Chondrocyte (in vitro differentiated cells): ENCODE data around the gene PHKA2. TPM values are rescaled to one million over a fixed set of nuclear protein-coding genes. Genes with fewer than 3 reads are reported as not detected.
"Not testable (repeated sequence)": the region's sequence is repeated elsewhere in the genome, so short reads cannot be mapped to it uniquely, and the experiment has no call there.

Source experiments
- DNase-seq: peaks from one replicate; pipeline ENCODE4 v3.0.0; 2021; ENCODE audit warnings: mixed read lengths, low spot score
- H3K27ac Mint-ChIP-seq: one replicate; pipeline ENCODE4 v1.8.0; 2021; ENCODE audit warnings: mild to moderate bottlenecking, moderate library complexity, mixed read lengths; ENCODE audit not compliant: unreplicated experiment
- H3K27me3 Mint-ChIP-seq: 2 replicates; pipeline ENCODE4 v1.8.0; 2021; ENCODE audit warnings: low read depth, mixed read lengths
- H3K36me3 Mint-ChIP-seq: 2 replicates; pipeline ENCODE4 v1.8.0; 2021; ENCODE audit warnings: low read depth, mixed read lengths
- H3K4me1 Mint-ChIP-seq: 2 replicates; pipeline ENCODE4 v1.8.0; 2021; ENCODE audit warnings: low read depth, mild to moderate bottlenecking, mixed read lengths
- H3K4me3 Mint-ChIP-seq: one replicate; pipeline ENCODE4 v1.8.0; 2021; ENCODE audit warnings: mild to moderate bottlenecking, moderate library complexity, mixed read lengths; ENCODE audit not compliant: unreplicated experiment
- H3K9me3 Mint-ChIP-seq: 2 replicates; pipeline ENCODE4 v1.8.0; 2021; ENCODE audit warnings: low read depth, mixed read lengths
- total RNA-seq: library from RNA; stranded (reverse); gene quantifications from 3 replicates; pipeline ENCODE4 v1.2.1, GENCODE V29; 2021
- TF ChIP-seq, protein P1 (sequence below): fragments of 200-600 bp; sonication (generic); IDR thresholded peaks from 2 replicates; pipeline ENCODE4 v1.5.0; 2021; ENCODE audit warnings: antibody characterized with exemption, mild to moderate bottlenecking, moderate library complexity

The PHKA2 gene
- total RNA-seq, 1 donor from 2014 or later, result 16.2 TPM

DNA sequence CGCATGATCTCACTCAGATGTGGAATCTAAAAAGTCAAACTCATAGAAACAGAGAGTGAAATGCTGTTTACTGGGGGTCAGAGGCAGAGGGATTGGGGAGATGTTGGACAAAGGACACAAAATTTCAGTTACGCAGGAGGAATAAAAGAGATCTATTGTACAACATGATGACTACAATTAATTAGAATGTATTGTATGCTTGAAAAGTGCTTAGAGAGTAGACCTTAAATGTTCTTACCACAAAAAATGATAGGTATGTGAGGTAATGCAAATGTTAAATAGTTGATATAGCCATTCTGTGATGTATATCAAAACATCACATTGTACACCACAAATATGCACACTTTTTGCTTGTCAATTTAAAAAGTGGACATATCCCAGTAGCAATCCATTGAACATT, 36.1 kb upstream of the PHKA2 start:
- no peak overlapping the region for H3K27ac Mint-ChIP-seq
- H3K4me1 Mint-ChIP-seq, result no peaks in the 10 kb centered on the region
- H3K9me3 Mint-ChIP-seq, result peaks cover 8% of the 10 kb centered on the region
- TF ChIP-seq, protein P1, sequence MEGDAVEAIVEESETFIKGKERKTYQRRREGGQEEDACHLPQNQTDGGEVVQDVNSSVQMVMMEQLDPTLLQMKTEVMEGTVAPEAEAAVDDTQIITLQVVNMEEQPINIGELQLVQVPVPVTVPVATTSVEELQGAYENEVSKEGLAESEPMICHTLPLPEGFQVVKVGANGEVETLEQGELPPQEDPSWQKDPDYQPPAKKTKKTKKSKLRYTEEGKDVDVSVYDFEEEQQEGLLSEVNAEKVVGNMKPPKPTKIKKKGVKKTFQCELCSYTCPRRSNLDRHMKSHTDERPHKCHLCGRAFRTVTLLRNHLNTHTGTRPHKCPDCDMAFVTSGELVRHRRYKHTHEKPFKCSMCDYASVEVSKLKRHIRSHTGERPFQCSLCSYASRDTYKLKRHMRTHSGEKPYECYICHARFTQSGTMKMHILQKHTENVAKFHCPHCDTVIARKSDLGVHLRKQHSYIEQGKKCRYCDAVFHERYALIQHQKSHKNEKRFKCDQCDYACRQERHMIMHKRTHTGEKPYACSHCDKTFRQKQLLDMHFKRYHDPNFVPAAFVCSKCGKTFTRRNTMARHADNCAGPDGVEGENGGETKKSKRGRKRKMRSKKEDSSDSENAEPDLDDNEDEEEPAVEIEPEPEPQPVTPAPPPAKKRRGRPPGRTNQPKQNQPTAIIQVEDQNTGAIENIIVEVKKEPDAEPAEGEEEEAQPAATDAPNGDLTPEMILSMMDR, result no peak
- no peaks in the 10 kb centered on the region for H3K27me3 Mint-ChIP-seq
- H3K4me3 Mint-ChIP-seq, result no peak overlapping the region
- no peaks in the 10 kb centered on the region for H3K36me3 Mint-ChIP-seq
- no peak for DNase-seq

DNA sequence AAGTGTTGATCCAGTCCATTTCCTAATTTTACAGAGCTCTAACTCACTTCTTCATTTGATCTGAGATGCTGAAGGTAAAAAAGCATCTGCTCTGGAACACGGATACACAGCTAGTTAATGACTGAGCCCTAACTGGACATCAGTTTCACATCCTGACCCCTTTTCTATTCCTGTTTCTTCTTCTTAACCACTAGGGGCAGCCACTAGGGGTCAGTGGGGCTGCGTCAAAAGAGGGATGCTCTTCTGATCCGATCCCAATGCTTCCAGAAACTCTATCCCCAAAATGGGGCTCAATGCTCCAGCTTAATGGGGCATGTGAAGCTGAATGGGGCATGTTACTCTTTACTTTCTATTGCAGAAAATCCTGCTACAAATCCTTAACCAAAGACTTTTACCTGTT, 33.4 kb upstream of the PHKA2 start:
- no peak for DNase-seq

DNA sequence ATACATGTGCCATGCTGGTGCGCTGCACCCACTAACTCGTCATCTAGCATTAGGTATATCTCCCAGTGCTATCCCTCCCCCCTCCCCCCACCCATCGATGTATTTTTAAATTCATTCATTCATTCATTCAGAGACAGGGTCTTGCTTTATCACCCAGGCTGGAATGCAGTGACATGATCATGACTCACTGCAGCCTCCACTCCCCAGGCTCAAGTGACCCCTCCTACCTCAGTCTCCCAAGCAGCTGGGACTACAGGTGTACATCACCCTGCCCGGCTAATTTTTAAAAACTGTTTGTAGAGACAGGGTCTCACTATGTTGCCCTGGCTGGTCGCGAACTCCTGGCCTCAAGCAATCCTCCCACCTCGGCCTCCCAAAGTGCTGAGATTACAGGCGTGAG, 32.7 kb upstream of the PHKA2 start:
- H3K27ac Mint-ChIP-seq, H3K4me3 Mint-ChIP-seq, DNase-seq, H3K36me3 Mint-ChIP-seq, H3K4me1 Mint-ChIP-seq, H3K27me3 Mint-ChIP-seq: not testable (repeated sequence)
- H3K9me3 Mint-ChIP-seq, result peaks cover 15% of the 10 kb centered on the region

More for the DNA sequence above, 33.4 kb upstream of the PHKA2 start:
- peaks cover 15% of the 10 kb centered on the region for H3K9me3 Mint-ChIP-seq
- H3K4me1 Mint-ChIP-seq, result no peaks in the 10 kb centered on the region
- H3K4me3 Mint-ChIP-seq, result no peak overlapping the region
- TF ChIP-seq, protein P1, result peak; percentile 74
- H3K27ac Mint-ChIP-seq, result no peak overlapping the region
- no peaks in the 10 kb centered on the region for H3K36me3 Mint-ChIP-seq
- H3K27me3 Mint-ChIP-seq, result no peaks in the 10 kb centered on the region

DNA sequence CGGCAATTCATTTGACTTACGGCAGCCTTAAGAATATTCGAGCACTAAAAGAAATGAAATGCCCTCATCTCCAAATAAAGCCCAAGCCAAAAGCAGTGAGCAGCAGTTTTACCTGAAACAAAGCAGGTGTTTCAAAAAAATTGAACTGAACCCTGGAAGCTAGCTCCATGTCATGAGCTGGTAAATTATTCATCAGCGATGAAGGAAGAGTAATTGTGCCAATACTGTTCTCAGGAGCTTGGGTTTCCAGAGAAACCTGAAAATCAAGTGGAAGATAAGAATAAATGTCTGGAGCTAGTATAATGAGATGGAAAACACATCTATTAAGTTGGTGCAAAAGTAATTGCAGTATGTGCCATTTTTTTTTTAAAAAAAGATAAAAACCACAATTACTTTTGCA, 24.0 kb upstream of the PHKA2 start:
- Mint-ChIP-seq H3K4me1 (no peaks in the 10 kb centered on the region), H3K36me3 (no peaks in the 10 kb centered on the region), H3K9me3 (peaks cover 9% of the 10 kb centered on the region), H3K4me3 (no peak overlapping the region), H3K27me3 (no peaks in the 10 kb centered on the region), H3K27ac (no peak overlapping the region)
- TF ChIP-seq, protein P1, result no peak
- no peak for DNase-seq

DNA sequence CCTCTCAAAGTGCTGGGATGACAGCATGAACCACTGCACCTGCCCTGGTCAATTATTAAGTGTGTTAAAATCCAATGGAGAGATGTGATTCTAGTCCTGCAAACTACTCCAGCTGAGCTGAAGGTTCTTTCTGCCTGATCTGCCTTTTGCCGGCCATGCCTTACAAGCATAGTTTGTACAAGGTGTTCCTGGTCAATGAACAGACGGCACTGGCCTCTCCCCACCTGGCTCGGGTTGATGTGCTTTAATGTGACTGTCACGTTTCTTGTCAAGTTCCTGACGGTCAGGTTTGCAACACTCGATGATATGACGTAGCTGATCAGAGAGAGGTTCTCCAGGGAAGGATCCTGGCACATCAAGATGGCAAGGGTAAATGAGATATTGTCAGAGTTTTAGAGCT, 23.1 kb upstream of the PHKA2 start:
- Mint-ChIP-seq H3K36me3 (no peaks in the 10 kb centered on the region), H3K4me1 (no peaks in the 10 kb centered on the region), H3K9me3 (peaks cover 9% of the 10 kb centered on the region), H3K4me3 (no peak overlapping the region), H3K27ac (no peak overlapping the region), H3K27me3 (no peaks in the 10 kb centered on the region)
- TF ChIP-seq, protein P1, result no peak
- no peak for DNase-seq

DNA sequence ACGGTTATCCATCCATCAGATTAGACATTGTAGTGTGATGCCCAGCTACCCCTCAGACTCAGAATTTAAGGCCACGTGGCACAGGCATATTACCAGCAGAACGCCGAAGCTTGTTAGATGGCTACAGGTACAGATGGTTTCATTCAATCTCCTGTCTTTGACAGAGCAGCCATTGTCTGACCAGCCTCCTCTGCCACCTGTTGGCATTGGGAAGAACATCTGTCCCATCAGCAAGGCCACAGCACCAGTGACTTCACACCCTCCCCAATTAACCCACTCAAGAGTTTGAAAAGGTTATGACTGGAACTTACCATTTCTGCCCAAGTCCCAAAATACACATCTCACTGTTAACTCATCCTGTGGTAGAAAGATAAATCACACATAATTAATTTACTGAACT, 22.0 kb upstream of the PHKA2 start:
- no peaks in the 10 kb centered on the region for H3K36me3 Mint-ChIP-seq
- no peak for DNase-seq
- no peaks in the 10 kb centered on the region for H3K27me3 Mint-ChIP-seq
- no peaks in the 10 kb centered on the region for H3K4me1 Mint-ChIP-seq
- H3K4me3 Mint-ChIP-seq, result no peak overlapping the region
- TF ChIP-seq, protein P1, result no peak
- peaks cover 9% of the 10 kb centered on the region for H3K9me3 Mint-ChIP-seq
- no peak overlapping the region for H3K27ac Mint-ChIP-seq
